Choroid plexus epithelial cell (primary cell): ENCODE results near the gene ST7L.

Source experiments
- DNase-seq: peaks from one replicate; pipeline ENCODE4 v3.0.0-alpha.2; 2010; ENCODE audit warnings: low read depth
- H3K4me3 ChIP-seq: 2 replicates; pipeline ENCODE4 v1.5.1; 2011; ENCODE audit warnings: low read depth, mild to moderate bottlenecking, control low read depth, low read length, moderate library complexity
- CTCF ChIP-seq: conservative IDR thresholded peaks from 2 replicates; pipeline ENCODE4 v1.5.1; 2011; ENCODE audit warnings: low read depth, mild to moderate bottlenecking, control low read depth, inconsistent platforms, low read length, moderate library complexity

ST7L gene

GRCh38 chr1:112478314-112478713, 140.6 kb downstream of the ST7L start:
- DNase-seq: no peak
- H3K4me3 ChIP-seq: no peak overlapping the region
- no peak for TF ChIP-seq CTCF

DNA sequence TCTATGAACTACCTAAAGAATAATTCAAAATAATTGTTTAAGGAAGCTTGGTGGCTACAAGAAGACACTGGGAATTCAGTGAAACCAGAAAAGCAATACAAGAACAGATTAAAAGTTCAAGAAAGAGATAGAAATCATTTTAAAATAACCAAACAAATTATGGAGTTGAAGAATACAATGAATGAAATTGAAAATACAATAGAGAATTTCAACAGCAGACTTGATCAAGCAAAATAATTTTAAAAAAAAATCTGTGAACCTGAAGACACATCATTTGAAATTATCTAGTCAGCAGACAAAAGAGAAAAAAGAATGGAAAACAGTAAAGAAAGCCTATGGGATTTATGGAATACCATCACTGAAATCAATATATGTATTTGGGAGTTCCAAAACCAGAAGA, 141.4 kb downstream of the ST7L start:
- no peak for DNase-seq
- H3K4me3 ChIP-seq: no peak overlapping the region
- no peak for TF ChIP-seq CTCF
